OCI-LY3 (cell line): ENCODE measurements around the gene RHOF.

Experiments
- H2AFZ ChIP-seq: fragments of 200-600, 300-600 bp; shearing (Covaris generic); 2 replicates; pipeline ENCODE4 v1.6.0; 2014; ENCODE audit warnings: antibody characterized with exemption, low read depth, low read length
- H3K27ac ChIP-seq: fragments of 200-600, 300-600 bp; sonication (generic); 2 replicates; pipeline ENCODE4 v1.5.1; 2014; ENCODE audit warnings: mild to moderate bottlenecking, low read length, moderate library complexity, mixed read lengths
- H3K27me3 ChIP-seq: fragments of 200-600, 300-600 bp; sonication (generic); 2 replicates; pipeline ENCODE4 v1.6.1; 2014; ENCODE audit warnings: low read depth, low read length, mixed read lengths
- H3K36me3 ChIP-seq: fragments of 200-600, 300-600 bp; sonication (generic); replicated peaks from 2 replicates; pipeline ENCODE3; 2014; ENCODE audit warnings: low read depth, low read length, mixed read lengths
- H3K4me1 ChIP-seq: fragments of 300-600, 200-600 bp; sonication (generic); 2 replicates; pipeline ENCODE4 v1.6.1; 2014; ENCODE audit warnings: low read length, mixed read lengths
- H3K4me2 ChIP-seq: fragments of 200-600, 300-600 bp; sonication (generic); 2 replicates; pipeline ENCODE4 v1.6.1; 2014; ENCODE audit warnings: low read length, mixed read lengths
- H3K4me3 ChIP-seq: fragments of 300-600, 200-600 bp; sonication (generic); 2 replicates; pipeline ENCODE4 v1.5.1; 2014; ENCODE audit warnings: antibody characterized with exemption, mild to moderate bottlenecking, low read length, moderate library complexity
- H3K79me2 ChIP-seq: fragments of 300-600, 200-600 bp; shearing (Covaris generic); 2 replicates; pipeline ENCODE4 v1.6.1; 2014; ENCODE audit warnings: mild to moderate bottlenecking, low read length, mixed read lengths
- H3K9ac ChIP-seq: fragments of 300-600, 200-600 bp; shearing (Covaris generic); 2 replicates; pipeline ENCODE4 v1.6.0; 2014; ENCODE audit warnings: mild to moderate bottlenecking, low read length, moderate library complexity
- H3K9me3 ChIP-seq: fragments of 200-600, 300-600 bp; shearing (Covaris generic); 2 replicates; pipeline ENCODE4 v1.6.1; 2014; ENCODE audit warnings: low read length, mixed read lengths; ENCODE audit not compliant: insufficient read depth
- H4K20me1 ChIP-seq: fragments of 200-600, 300-600 bp; sonication (generic); 2 replicates; pipeline ENCODE4 v1.6.1; 2016; ENCODE audit warnings: low read length, mixed read lengths; ENCODE audit not compliant: insufficient read depth
- CTCF ChIP-seq: fragments of 200-600, 300-600 bp; sonication (generic); IDR thresholded peaks from 2 replicates; pipeline ENCODE4 v1.5.1; 2014; ENCODE audit warnings: antibody characterized with exemption, low read length, low read depth
- EZH2phosphoT487 ChIP-seq: fragments of 200-600 bp; shearing (Covaris generic); IDR thresholded peaks from 2 replicates; pipeline ENCODE4 v1.6.1; 2018; ENCODE audit warnings: antibody characterized with exemption, mixed run types, low read depth

The RHOF gene

GRCh38 chr12:121783766-121784165 is 9.7 kb downstream of the RHOF start:
- peaks cover 87% of the 10 kb centered on the region for H3K4me1 ChIP-seq

GRCh38 chr12:121781998-121782979 is 11.2 kb downstream of the RHOF start:
- no peak for TF ChIP-seq CTCF
- TF ChIP-seq EZH2phosphoT487 = no peak
- Histone ChIP-seq H3K4me2 (peak overlapping the region; percentile 89), H3K27me3 (no peaks in the 10 kb centered on the region), H3K27ac (peak overlapping the region; percentile 100), H3K79me2 (peaks cover 78% of the 10 kb centered on the region), H3K9ac (peak overlapping the region; percentile 92), H4K20me1 (no peaks in the 10 kb centered on the region), H2AFZ (no peak overlapping the region), H3K4me3 (peak overlapping the region; percentile 73), H3K4me1 (peaks cover 77% of the 10 kb centered on the region), H3K9me3 (no peaks in the 10 kb centered on the region), H3K36me3 (peaks cover 57% of the 10 kb centered on the region)

More at GRCh38 chr12:121783766-121784165, 9.7 kb downstream of the RHOF start:
- Histone ChIP-seq H3K79me2 (peaks cover 85% of the 10 kb centered on the region), H2AFZ (no peak overlapping the region), H3K27ac (peak overlapping the region; percentile 100), H3K36me3 (peaks cover 60% of the 10 kb centered on the region), H4K20me1 (no peaks in the 10 kb centered on the region), H3K9me3 (no peaks in the 10 kb centered on the region), H3K27me3 (no peaks in the 10 kb centered on the region), H3K4me2 (peak overlapping the region; percentile 58), H3K4me3 (peak overlapping the region; percentile 25; the same call in 1 of the 2 replicates), H3K9ac (peak overlapping the region; percentile 61)
- TF ChIP-seq EZH2phosphoT487 (no peak), CTCF (no peak)

GRCh38 chr12:121781484-121781997 is 11.9 kb downstream of the RHOF start:
- H3K79me2 ChIP-seq = peaks cover 71% of the 10 kb centered on the region
- TF ChIP-seq EZH2phosphoT487 (no peak), CTCF (no peak)
- no peaks in the 10 kb centered on the region for H4K20me1 ChIP-seq
- no peaks in the 10 kb centered on the region for H3K27me3 ChIP-seq
- no peak overlapping the region for H2AFZ ChIP-seq
- peaks cover 52% of the 10 kb centered on the region for H3K36me3 ChIP-seq
- peak overlapping the region; percentile 89 for H3K4me2 ChIP-seq
- peak overlapping the region; percentile 100 for H3K27ac ChIP-seq
- H3K9ac ChIP-seq = peak overlapping the region; percentile 92
- no peaks in the 10 kb centered on the region for H3K9me3 ChIP-seq
- H3K4me3 ChIP-seq = peak overlapping the region; percentile 73
- peaks cover 73% of the 10 kb centered on the region for H3K4me1 ChIP-seq

GRCh38 chr12:121780429-121780828 is 13.1 kb downstream of the RHOF start:
- H3K27ac ChIP-seq = peak overlapping the region; percentile 100
- no peaks in the 10 kb centered on the region for H3K27me3 ChIP-seq
- no peak overlapping the region for H2AFZ ChIP-seq
- no peaks in the 10 kb centered on the region for H4K20me1 ChIP-seq
- peaks cover 78% of the 10 kb centered on the region for H3K4me1 ChIP-seq
- TF ChIP-seq CTCF (no peak), EZH2phosphoT487 (no peak)
- H3K36me3 ChIP-seq = peaks cover 47% of the 10 kb centered on the region
- H3K9me3 ChIP-seq = no peaks in the 10 kb centered on the region
- H3K4me2 ChIP-seq = peak overlapping the region; percentile 89
- peaks cover 60% of the 10 kb centered on the region for H3K79me2 ChIP-seq
- peak overlapping the region; percentile 92 for H3K9ac ChIP-seq
- peak overlapping the region; percentile 73 for H3K4me3 ChIP-seq
